Activated effector memory CD4-positive, alpha-beta T cell treated with anti-CD3 and anti-CD28 coated beads, Interleukin-2, amount 50 U/mL, for 16 hours (primary cell): ENCODE measurements around the gene DNAJB12.

Experiments
- DNase-seq: peaks from one replicate; pipeline ENCODE4 v3.0.0-alpha.2; 2020

Gene DNAJB12

DNA sequence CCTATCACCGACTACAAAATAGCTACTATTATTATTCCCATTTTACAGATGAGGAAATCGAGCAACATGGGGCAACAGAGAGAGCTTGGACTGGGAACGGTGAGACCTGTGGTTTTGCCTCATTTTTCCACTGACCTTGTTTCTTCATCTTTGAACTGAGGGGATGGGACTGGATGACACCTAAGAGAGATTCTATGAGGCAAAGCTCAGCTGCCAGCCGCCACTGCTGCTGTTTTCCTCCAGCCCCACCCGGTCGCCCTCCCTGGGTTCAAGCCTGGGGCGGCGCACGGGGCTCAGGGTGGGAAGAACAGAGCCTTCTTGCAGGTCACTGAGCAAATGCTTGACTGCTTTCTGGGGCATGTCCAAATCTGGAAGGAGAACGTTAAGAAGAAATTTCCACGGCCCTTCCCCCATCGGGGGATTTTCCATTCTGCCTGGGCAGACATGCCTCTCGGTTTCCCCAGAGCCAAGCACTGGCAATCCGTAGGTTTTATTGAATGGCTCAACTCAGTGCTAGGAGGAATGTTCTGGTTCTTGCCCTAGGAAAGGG is 68.7 kb downstream of the DNAJB12 start:
- DNase-seq, result no peak

DNA sequence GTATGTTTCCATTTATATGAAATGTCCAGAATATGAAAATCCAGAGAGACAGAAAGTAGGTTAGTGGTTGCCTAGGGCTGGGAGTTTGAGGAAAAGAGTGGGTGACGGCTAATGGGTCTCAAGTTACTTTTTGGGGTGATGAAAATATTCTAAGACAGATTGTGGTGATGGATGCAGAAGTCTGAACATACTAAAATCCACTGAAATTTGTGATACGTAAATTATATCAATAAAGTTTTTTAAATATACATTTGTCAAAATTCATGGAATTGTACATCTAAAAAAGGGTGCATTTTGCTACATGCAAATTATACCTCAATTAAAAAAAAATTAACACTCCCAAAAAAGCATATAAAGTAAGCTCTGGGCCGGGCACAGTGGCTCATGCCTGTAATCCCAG is 71.6 kb downstream of the DNAJB12 start:
- no peak for DNase-seq
